Large intestine (tissue), 3 donors: Measurements from ENCODE around the gene MGAT3. TPM values are rescaled to one million over a fixed set of nuclear protein-coding genes. Genes with fewer than 3 reads are reported as not detected.

Source experiments
- DNase-seq, 2 donors: peaks; one replicate each; pipeline versions ENCODE4 v3.0.0 to v3.0.0-alpha.2; 2013
- H3K27ac ChIP-seq: one replicate; pipeline ENCODE4 v1.5.1; 2013; ENCODE audit warnings: low read length
- H3K27me3 ChIP-seq: 2 replicates; pipeline ENCODE4 v1.6.1; 2013; ENCODE audit warnings: low read length; ENCODE audit not compliant: control insufficient read depth, insufficient read depth
- H3K36me3 ChIP-seq: 2 replicates; pipeline ENCODE4 v1.6.1; 2013; ENCODE audit warnings: low read length; ENCODE audit not compliant: control insufficient read depth, insufficient read depth
- H3K4me1 ChIP-seq: one replicate; pipeline ENCODE4 v1.6.1; 2013; ENCODE audit warnings: low read length; ENCODE audit not compliant: control insufficient read depth, insufficient read depth
- H3K4me3 ChIP-seq: one replicate; pipeline ENCODE4 v1.5.1; 2013; ENCODE audit warnings: low read length
- H3K9me3 ChIP-seq: one replicate; pipeline ENCODE4 v1.6.1; 2013; ENCODE audit warnings: mild to moderate bottlenecking, low read depth, low read length, moderate library complexity; ENCODE audit not compliant: control insufficient read depth
- WGBS: methylation state at CpG from one replicate; pipeline ENCODE4 v1.1.5; 2013; ENCODE audit warnings: low lambda C conversion rate; ENCODE audit not compliant: insufficient coverage; 5-methylcytosine and 5-hydroxymethylcytosine counted together
- polyA plus RNA-seq: library from polyadenylated mRNA; unstranded; fragments of 120-200 nt; gene quantifications from one replicate; pipeline ENCODE4 v1.2.1, GENCODE V29; 2013

The MGAT3 gene
- polyA plus RNA-seq, 1 donor: 24.1 TPM

- Histone ChIP-seq H3K36me3 (peaks cover 40% of the 10 kb centered on the region), H3K9me3 (no peaks in the 10 kb centered on the region), H3K4me1 (peaks cover 44% of the 10 kb centered on the region), H3K4me3 (no peak overlapping the region), H3K27ac (no peak overlapping the region), H3K27me3 (no peaks in the 10 kb centered on the region)
- no CpG with 5 or more reads among the region's 17 CpGs for WGBS
- no peak for DNase-seq
These were observed 72.7 kb downstream of the MGAT3 start for GRCh38 chr22:39529487-39529851.

- peaks cover 48% of the 10 kb centered on the region for H3K4me1 ChIP-seq
- H3K27me3 ChIP-seq: no peaks in the 10 kb centered on the region
- WGBS: 100% methylated on average over 2 of the region's 6 CpGs
- H3K27ac ChIP-seq: no peak overlapping the region
- peaks cover 34% of the 10 kb centered on the region for H3K36me3 ChIP-seq
- DNase-seq: no peak
- no peaks in the 10 kb centered on the region for H3K9me3 ChIP-seq
- H3K4me3 ChIP-seq: no peak overlapping the region
These were observed 73.3 kb downstream of the MGAT3 start for GRCh38 chr22:39530116-39530515.

DNA sequence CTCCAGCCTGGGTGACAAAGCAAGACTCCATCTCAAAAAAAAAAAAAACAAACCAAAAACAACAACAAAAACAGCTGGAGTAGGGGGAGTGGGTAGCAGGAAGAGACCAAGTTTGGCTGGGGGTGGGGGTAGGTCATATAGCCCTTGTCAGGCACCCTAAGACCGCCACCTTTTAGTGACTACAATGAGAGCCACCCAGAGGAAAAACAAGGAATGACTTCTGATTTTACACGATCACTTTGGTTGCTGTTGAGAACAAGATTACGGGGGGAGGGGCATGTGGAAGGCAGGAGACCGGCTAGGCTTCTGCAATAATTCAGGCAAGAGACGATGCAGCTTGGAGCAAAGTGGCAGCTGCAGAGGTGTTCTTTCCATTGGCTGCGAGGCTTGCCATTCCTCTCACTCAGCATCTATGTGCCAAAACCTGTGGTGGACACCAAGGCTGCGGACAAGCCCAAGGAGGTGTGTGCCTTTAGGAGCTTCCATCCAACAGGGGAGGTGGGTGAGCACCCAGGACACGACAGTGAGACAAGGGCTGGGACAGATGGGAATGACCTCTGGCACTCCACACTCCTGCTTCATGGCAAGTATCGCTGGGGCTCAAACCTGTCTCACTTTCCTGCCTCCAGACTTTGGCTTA lies 74.0 kb downstream of the MGAT3 start:
- Histone ChIP-seq H3K4me1 (peaks cover 48% of the 10 kb centered on the region), H3K9me3 (no peaks in the 10 kb centered on the region), H3K36me3 (peaks cover 34% of the 10 kb centered on the region), H3K4me3 (no peak overlapping the region), H3K27me3 (no peaks in the 10 kb centered on the region), H3K27ac (no peak overlapping the region)
- peak in 1 of 2 donors; percentile 55 for DNase-seq
- WGBS: no CpG with 5 or more reads among the region's 9 CpGs

DNA sequence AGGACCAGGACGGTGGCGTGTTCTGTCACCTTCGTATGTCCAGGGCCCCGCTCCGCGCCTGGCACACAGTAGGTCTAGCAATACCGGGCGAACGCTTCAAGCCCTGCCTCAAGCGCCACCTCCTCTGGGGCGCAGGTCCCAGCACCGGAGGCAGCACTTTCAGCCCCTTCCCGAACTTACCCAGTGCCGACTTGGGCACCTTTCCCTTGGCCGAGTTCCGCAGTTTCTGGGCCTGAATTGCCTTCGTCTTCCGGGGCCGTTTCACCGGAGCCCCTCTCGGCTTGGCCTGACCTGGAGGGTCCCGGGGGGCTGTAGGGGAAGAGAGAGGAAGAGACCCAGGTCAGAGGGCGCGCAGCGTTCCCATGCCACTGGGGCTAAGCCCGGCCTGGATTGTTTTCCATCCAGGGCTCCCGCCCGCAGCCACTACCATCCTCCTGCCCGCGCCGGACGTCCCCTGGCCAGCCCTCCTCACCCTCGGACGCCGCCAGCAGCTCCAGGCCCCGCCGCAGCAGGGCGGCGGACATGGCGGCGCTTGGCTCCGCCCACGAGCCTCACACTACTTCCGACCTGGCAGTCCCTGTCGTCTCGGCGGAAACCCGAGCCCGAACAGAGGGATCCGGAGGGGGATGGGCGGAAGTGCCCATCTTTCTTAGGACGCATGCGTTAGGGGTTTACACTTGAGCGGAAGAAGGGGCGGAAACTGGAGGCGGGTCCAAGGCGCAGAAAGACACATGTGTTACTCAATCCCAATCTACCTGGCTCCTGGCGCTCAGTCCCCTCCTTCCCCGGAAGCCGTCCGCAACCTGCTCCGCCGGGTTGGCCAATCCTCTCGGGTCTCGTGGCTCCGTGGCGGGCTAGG lies 75.6 kb downstream of the MGAT3 start, which contains the start of gene RPS19BP1:
TSS of gene RPS19BP1 (minus strand) at position 534 of the 859 bp plus-strand sequence. CDS start at position 524, 10 bp downstream.
- Histone ChIP-seq H3K27ac (peak within 1 kb of the TSS; percentile 77), H3K36me3 (peaks cover 31% of the 10 kb centered on the region), H3K4me3 (peak within 1 kb of the TSS; percentile 95), H3K9me3 (no peaks in the 10 kb centered on the region), H3K4me1 (peaks cover 42% of the 10 kb centered on the region), H3K27me3 (no peaks in the 10 kb centered on the region)
- no CpG with 5 or more reads among the region's 67 CpGs for WGBS
- DNase-seq: peak; percentile 100

- no peaks in the 10 kb centered on the region for H3K9me3 ChIP-seq
- DNase-seq: no peak
- H3K27ac ChIP-seq: no peak overlapping the region
- peaks cover 17% of the 10 kb centered on the region for H3K36me3 ChIP-seq
- H3K27me3 ChIP-seq: no peaks in the 10 kb centered on the region
- WGBS: no CpG with 5 or more reads among the region's 12 CpGs
- H3K4me3 ChIP-seq: no peak overlapping the region
- peaks cover 27% of the 10 kb centered on the region for H3K4me1 ChIP-seq
These were observed 77.3 kb downstream of the MGAT3 start for GRCh38 chr22:39534092-39534506.

GRCh38 chr22:39534591-39535356 lies 78.0 kb downstream of the MGAT3 start:
- Histone ChIP-seq H3K4me1 (peaks cover 21% of the 10 kb centered on the region), H3K36me3 (peaks cover 11% of the 10 kb centered on the region), H3K4me3 (no peak overlapping the region), H3K27ac (no peak overlapping the region), H3K27me3 (no peaks in the 10 kb centered on the region), H3K9me3 (no peaks in the 10 kb centered on the region)
- peak; percentile 65 to 72 for DNase-seq
- no CpG with 5 or more reads among the region's 41 CpGs for WGBS

DNA sequence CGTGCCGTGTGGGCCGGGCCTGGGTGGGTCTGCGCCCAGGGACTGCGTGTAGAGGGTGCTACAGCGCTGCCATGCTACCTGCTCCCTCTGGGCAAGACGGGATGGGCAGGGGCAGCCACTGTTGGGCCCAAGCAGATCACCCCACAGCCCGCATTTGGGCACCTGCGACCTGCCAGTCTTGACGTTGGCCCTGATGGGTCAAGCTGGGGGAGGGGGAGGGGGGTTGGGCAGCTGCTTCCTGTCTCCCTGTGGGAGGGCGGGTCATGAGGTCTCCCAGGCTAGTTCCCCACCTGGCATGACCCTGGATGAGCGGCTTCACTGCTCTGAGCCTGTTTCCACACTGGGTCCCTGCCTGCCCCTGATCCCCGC lies 78.5 kb downstream of the MGAT3 start:
- H3K4me3 ChIP-seq: no peak overlapping the region
- no peak overlapping the region for H3K27ac ChIP-seq
- DNase-seq: no peak
- peaks cover 18% of the 10 kb centered on the region for H3K4me1 ChIP-seq
- no peaks in the 10 kb centered on the region for H3K9me3 ChIP-seq
- no peaks in the 10 kb centered on the region for H3K27me3 ChIP-seq
- peaks cover 6% of the 10 kb centered on the region for H3K36me3 ChIP-seq
- WGBS: no CpG with 5 or more reads among the region's 13 CpGs

GRCh38 chr22:39535831-39536449 lies 79.1 kb downstream of the MGAT3 start:
- H3K4me3 ChIP-seq: no peak overlapping the region
- H3K27me3 ChIP-seq: no peaks in the 10 kb centered on the region
- no peak for DNase-seq
- H3K27ac ChIP-seq: no peak overlapping the region
- H3K4me1 ChIP-seq: peaks cover 16% of the 10 kb centered on the region
- H3K9me3 ChIP-seq: no peaks in the 10 kb centered on the region
- H3K36me3 ChIP-seq: peaks cover 3% of the 10 kb centered on the region
- no CpG with 5 or more reads among the region's 15 CpGs for WGBS

DNA sequence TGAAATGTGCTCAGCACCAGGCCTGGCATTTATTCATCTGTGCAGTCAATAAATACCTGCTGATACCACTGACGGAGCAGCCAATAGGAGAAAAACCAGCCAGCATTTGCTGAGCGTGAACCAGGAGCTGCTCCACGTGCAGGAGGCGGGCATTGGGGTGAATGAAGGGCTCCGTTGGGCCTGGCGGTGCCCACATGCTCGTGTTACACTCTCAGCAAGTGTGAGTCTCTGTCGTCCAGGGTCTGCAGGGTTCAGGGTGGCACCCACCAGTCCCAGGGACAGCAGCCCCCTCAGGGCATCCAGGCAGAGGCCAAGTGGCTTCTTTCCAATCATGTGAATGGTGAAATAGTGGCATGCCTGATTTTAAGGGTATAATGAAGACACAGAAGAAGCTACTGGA lies 79.9 kb downstream of the MGAT3 start:
- H3K27me3 ChIP-seq: no peaks in the 10 kb centered on the region
- H3K9me3 ChIP-seq: no peaks in the 10 kb centered on the region
- no peak overlapping the region for H3K4me3 ChIP-seq
- H3K36me3 ChIP-seq: no peaks in the 10 kb centered on the region
- no peak for DNase-seq
- peaks cover 8% of the 10 kb centered on the region for H3K4me1 ChIP-seq
- no peak overlapping the region for H3K27ac ChIP-seq
- WGBS: no CpG with 5 or more reads among the region's 8 CpGs

DNA sequence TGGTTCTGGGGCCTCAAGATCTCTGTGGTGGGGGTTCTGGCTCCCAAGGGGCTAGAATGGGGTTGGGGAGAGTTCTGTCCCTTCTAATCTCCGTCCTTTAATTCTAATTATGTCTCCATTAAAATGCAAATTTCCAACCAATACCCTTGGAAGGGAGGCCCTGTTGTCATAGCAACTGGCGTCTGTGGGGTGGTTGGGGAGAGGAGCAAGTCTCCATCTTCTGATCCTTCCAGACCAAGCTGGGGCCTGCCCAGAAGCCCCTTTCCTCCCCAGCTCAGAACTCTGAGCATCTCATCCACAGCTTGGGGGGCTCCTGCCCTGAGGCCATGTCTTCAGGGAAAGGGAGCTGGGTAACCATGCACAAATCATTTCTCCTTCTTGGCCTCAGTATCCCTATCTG lies 81.2 kb downstream of the MGAT3 start:
- DNase-seq: no peak
- no CpG with 5 or more reads among the region's 2 CpGs for whole genome bisulfite sequencing
- H3K27ac ChIP-seq: no peak overlapping the region
- no peak overlapping the region for H3K4me3 ChIP-seq
- peaks cover 5% of the 10 kb centered on the region for H3K4me1 ChIP-seq
- H3K27me3 ChIP-seq: no peaks in the 10 kb centered on the region
- no peaks in the 10 kb centered on the region for H3K36me3 ChIP-seq
- H3K9me3 ChIP-seq: no peaks in the 10 kb centered on the region
